ENCODE measurements around the gene TTC13. TPM values are rescaled to one million over a fixed set of nuclear protein-coding genes. Genes with fewer than 3 reads are reported as not detected.

Gene TTC13
- total and polyA plus RNA-seq, 10 donors = 16.2 to 86.6 (median 38.8) TPM

DNA sequence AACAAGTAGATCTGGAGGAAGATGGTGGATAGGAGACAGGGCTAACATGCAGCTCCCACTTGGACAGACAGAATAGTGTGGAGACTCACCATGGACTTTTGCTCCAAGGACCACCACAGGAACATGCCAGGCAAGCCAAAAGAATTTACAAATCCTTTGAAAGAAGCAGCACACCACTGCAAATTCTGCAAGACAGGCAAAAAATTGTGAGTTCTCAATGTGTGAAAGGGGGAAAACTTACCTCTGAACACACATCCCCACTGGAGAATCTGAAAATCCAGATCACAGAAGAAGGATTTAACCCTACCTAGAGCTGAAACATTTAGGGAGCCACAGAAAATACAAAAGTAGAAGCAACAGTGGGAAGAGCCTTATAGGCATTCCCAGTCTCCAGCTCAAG is 23.2 kb upstream of the TTC13 start:
- H3K36me3 ChIP-seq = peaks cover 5 to 66% (median 51%) of the 10 kb centered on the region in 6 donors
- DNase-seq = no peak
- no peaks in the 10 kb centered on the region for H3K27me3 ChIP-seq (replicated peaks in 1 of 7)
- no peaks in the 10 kb centered on the region for H3K4me1 ChIP-seq
- H3K9me3 ChIP-seq = peaks cover 5 to 49% (median 43%) of the 10 kb centered on the region in 8 donors
- TF ChIP-seq POLR2A (IDR thresholded peaks at IDR 0.05) (no peak), POLR2AphosphoS5 (IDR thresholded peaks at IDR 0.05) (no peak)
- TF ChIP-seq, protein P1, sequence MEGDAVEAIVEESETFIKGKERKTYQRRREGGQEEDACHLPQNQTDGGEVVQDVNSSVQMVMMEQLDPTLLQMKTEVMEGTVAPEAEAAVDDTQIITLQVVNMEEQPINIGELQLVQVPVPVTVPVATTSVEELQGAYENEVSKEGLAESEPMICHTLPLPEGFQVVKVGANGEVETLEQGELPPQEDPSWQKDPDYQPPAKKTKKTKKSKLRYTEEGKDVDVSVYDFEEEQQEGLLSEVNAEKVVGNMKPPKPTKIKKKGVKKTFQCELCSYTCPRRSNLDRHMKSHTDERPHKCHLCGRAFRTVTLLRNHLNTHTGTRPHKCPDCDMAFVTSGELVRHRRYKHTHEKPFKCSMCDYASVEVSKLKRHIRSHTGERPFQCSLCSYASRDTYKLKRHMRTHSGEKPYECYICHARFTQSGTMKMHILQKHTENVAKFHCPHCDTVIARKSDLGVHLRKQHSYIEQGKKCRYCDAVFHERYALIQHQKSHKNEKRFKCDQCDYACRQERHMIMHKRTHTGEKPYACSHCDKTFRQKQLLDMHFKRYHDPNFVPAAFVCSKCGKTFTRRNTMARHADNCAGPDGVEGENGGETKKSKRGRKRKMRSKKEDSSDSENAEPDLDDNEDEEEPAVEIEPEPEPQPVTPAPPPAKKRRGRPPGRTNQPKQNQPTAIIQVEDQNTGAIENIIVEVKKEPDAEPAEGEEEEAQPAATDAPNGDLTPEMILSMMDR (IDR thresholded peaks at IDR 0.05 in 8 of 11, conservative IDR thresholded peaks at IDR 0.05 in 3 of 11) = no peak
- intact Hi-C loops (cut with DNase I; ENCODE audit: low total_unique reads) = no loop called here
- no peak overlapping the region for H3K4me3 ChIP-seq
- H3K27ac ChIP-seq = no peak overlapping the region

DNA sequence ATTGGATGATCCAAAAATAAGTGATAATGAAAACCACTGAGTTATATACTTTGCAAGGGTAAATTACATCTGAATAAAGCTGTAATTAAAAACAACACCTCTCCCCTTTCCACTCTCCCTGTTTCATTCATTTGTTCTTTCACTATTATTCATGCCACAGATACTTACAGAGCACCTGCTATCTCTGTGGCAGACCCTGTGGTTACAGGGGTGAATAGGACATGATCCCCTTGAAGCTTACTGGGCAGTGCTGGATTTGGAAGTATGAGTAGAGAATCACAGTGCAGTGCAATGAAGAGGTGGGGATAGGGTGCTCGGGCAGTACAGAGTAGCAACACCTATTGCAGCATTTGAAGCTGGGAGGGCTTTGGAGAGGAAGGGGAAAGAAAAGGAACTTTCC is 22.0 kb upstream of the TTC13 start:
- no peak for DNase-seq
- Histone ChIP-seq H3K27ac (no peak overlapping the region), H3K9me3 (peaks cover 5 to 36% (median 30%) of the 10 kb centered on the region in 8 donors), H3K4me1 (no peaks in the 10 kb centered on the region), H3K4me3 (no peak overlapping the region), H3K36me3 (peaks cover 5 to 78% (median 63%) of the 10 kb centered on the region in 6 donors), H3K27me3 (replicated peaks in 1 of 7) (no peaks in the 10 kb centered on the region)
- TF ChIP-seq POLR2A (IDR thresholded peaks at IDR 0.05) = no peak
- no peak for TF ChIP-seq POLR2AphosphoS5 (IDR thresholded peaks at IDR 0.05)
- TF ChIP-seq, protein P1 (IDR thresholded peaks at IDR 0.05 in 8 of 11, conservative IDR thresholded peaks at IDR 0.05 in 3 of 11) = no peak
- intact Hi-C loops (cut with DNase I; ENCODE audit: low total_unique reads) = no loop called here
- 95 to 100% (median 100%) methylated on average over 1 of the region's 1 CpG for WGBS, 5 donors

DNA sequence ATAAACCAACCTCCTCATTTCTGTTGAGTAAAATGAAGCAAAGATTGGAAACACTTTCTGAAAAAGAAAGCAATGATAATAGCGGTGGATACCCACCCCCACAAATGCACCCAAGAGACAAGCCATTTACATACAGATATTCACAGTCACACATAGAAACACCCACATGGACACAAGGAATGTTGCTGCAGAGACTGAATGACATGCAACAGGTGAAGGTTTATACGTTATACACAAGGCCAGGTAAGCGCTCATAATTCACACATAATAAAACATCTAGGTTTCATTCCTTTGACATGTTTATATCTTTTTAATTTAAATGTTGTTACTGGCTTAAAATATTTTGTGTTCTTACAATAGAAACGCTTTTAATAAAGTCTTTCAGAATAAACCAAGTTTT is 21.5 kb upstream of the TTC13 start:
- intact Hi-C loops (cut with DNase I; ENCODE audit: low total_unique reads) = no loop called here
- TF ChIP-seq POLR2AphosphoS5 (IDR thresholded peaks at IDR 0.05) = no peak
- TF ChIP-seq, protein P1 (IDR thresholded peaks at IDR 0.05 in 8 of 11, conservative IDR thresholded peaks at IDR 0.05 in 3 of 11) = no peak
- no peak for TF ChIP-seq POLR2A (IDR thresholded peaks at IDR 0.05)
- H3K27ac ChIP-seq = no peak overlapping the region
- no peak for DNase-seq
- H3K36me3 ChIP-seq = peaks cover 5 to 81% (median 66%) of the 10 kb centered on the region in 6 donors
- H3K4me3 ChIP-seq = no peak overlapping the region
- peaks cover 5 to 32% (median 26%) of the 10 kb centered on the region in 8 donors for H3K9me3 ChIP-seq
- no peaks in the 10 kb centered on the region for H3K27me3 ChIP-seq (replicated peaks in 1 of 7)
- WGBS, 5 donors = 93 to 98% (median 97%) methylated on average over 4 of the region's 4 CpGs
- H3K4me1 ChIP-seq = no peaks in the 10 kb centered on the region

DNA sequence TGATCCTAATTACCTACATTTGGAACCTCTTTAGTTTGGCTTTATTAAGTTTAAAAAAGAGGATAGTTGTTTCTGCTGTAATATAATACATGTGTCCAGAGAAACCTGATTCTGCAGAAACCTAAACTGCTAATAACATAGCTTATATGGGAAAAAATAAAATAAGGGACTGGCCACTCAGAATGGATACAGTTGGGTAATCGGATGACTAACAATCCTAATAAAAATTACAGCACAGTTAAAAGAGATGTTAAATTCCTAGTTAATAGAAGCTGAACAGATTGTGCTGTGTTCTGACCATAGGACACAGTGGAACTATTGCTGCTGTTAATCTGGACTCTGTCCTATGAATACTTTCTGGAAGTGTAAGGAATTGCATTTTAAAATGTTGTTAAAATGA is 16.2 kb upstream of the TTC13 start:
- DNase-seq = no peak
- H3K36me3 ChIP-seq = peaks cover 5 to 100% (median 80%) of the 10 kb centered on the region in 6 donors
- H3K4me1 ChIP-seq = no peaks in the 10 kb centered on the region
- no peaks in the 10 kb centered on the region for H3K27me3 ChIP-seq (replicated peaks in 1 of 7)
- TF ChIP-seq, protein P1 (IDR thresholded peaks at IDR 0.05 in 8 of 11, conservative IDR thresholded peaks at IDR 0.05 in 3 of 11) = no peak
- TF ChIP-seq POLR2A (IDR thresholded peaks at IDR 0.05) (no peak), POLR2AphosphoS5 (IDR thresholded peaks at IDR 0.05) (no peak)
- H3K27ac ChIP-seq = no peak overlapping the region
- no peak overlapping the region for H3K4me3 ChIP-seq
- intact Hi-C loops (cut with DNase I; ENCODE audit: low total_unique reads) = no loop called here
- no peaks in the 10 kb centered on the region for H3K9me3 ChIP-seq
- WGBS, 5 donors = 95 to 100% (median 97%) methylated on average over 1 of the region's 1 CpG

Data from spleen (tissue), 11 donors.